Stimulated activated CD4-positive, alpha-beta T cell treated with anti-CD3 and anti-CD28 coated beads, Interleukin-12 subunit alpha, Interleukin-12 subunit beta, amount 100 ng/mL, for 48 hours (primary cell): ENCODE results near the gene ANO1.
"Not testable (repeated sequence)": the region's sequence is repeated elsewhere in the genome, so short reads cannot be mapped to it uniquely, and the experiment has no call there.

Experiments
- DNase-seq, 3 donors: peaks; one replicate each; pipeline ENCODE4 v3.0.0-alpha.2; 2020; ENCODE audit warnings: low read depth in 2 of 3, low spot score in 1 of 3

ANO1 gene

GRCh38 chr11:70205766-70206165 is 127.6 kb downstream of the ANO1 start:
- DNase-seq = no peak

- no peak for DNase-seq
Observed at GRCh38 chr11:70206226-70206981, 128.3 kb downstream of the ANO1 start.

GRCh38 chr11:70206982-70207376 is 128.9 kb downstream of the ANO1 start:
- DNase-seq = no peak

GRCh38 chr11:70207531-70208131 is 129.5 kb downstream of the ANO1 start:
- DNase-seq = no peak

GRCh38 chr11:70209391-70209912 is 131.3 kb downstream of the ANO1 start:
- no peak for DNase-seq

- DNase-seq = no peak
Observed at GRCh38 chr11:70210051-70210501, 132.0 kb downstream of the ANO1 start.

GRCh38 chr11:70210530-70210929 is 132.4 kb downstream of the ANO1 start:
- DNase-seq = no peak

GRCh38 chr11:70212227-70212811 is 134.2 kb downstream of the ANO1 start:
- no peak for DNase-seq

- DNase-seq = not testable (repeated sequence)
Observed at GRCh38 chr11:70217388-70217787, 139.3 kb downstream of the ANO1 start.

GRCh38 chr11:70218076-70218475 is 140.0 kb downstream of the ANO1 start:
- not testable (repeated sequence) for DNase-seq

- DNase-seq = no peak
Observed at GRCh38 chr11:70220136-70220535, 142.0 kb downstream of the ANO1 start.

GRCh38 chr11:70220920-70221319 is 142.8 kb downstream of the ANO1 start:
- no peak for DNase-seq

- DNase-seq = no peak
Observed at GRCh38 chr11:70225681-70226177, 147.6 kb downstream of the ANO1 start.

- no peak for DNase-seq
Observed at GRCh38 chr11:70226183-70226582, 148.1 kb downstream of the ANO1 start.

GRCh38 chr11:70226967-70227366 is 148.8 kb downstream of the ANO1 start:
- no peak for DNase-seq

- no peak for DNase-seq
Observed at GRCh38 chr11:70229737-70230136, 151.6 kb downstream of the ANO1 start.

GRCh38 chr11:70230151-70230839 is 152.2 kb downstream of the ANO1 start:
- no peak for DNase-seq

GRCh38 chr11:70230840-70231710 is 153.0 kb downstream of the ANO1 start:
- no peak for DNase-seq

GRCh38 chr11:70233034-70233433 is 154.9 kb downstream of the ANO1 start:
- DNase-seq = no peak

GRCh38 chr11:70233511-70233934 is 155.4 kb downstream of the ANO1 start:
- no peak for DNase-seq
